ENCODE data around the gene NRAP.

NRAP gene

DNA sequence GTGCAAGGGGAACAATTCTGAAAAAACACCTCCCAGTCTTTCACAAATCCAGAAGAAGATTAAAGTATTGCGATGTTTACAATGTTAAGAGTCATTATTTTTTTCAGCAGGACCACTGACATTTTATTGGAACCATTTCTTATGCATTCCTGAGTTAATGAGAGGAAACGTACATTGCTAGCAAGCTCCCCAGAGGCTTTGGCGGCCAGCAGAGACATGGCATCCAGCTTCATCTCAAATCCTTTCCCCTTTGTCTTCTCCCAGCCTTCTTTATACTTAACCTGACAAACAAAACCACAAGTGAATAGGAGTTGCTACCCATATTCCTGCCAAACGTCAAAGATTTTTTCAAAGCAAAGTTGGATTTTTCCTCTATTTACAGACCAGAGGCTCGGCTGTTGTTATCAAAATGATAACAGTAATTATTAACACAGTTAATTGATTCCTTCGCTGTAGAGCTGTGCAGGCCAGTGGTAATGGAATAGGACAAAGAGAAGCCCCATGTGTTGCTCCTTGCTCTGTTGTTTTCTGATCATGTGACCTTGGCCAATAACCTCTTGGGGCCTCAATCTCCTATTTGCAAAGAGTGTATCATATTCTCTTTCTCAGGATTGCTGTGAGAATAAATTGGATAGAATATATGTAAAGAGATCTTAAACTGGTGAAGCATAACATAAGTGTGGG lies 32.0 kb downstream of the NRAP start:
- DNase-seq (ENCODE audit: low read depth): no peak

DNA sequence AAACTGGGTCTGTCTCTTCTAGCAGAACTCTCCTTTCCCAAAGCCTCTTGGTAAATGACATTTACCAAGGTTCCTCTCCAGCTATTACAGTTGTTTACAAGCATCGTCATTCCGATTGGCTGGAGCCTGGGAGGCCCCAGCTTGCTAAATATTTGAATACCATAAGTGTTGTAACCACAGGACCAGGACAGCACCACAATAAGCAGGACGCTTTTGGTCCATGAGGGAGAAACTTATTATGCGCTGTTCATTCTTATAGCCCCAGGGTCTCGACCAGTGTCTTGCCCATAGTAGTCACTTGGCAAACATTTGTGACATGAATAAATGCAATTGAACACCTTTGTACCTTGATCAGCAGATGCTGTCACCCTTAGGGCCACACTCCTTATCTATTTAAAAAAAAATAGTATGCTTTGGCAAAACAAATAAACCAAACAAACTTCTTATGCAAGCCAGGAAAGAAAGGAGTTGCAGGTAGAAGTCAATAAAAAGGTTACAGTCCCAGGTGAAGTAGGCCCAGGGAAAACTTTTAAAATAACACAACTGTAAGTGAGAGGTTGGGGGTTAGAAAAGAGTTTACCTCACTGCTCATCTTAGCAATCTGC lies 32.8 kb downstream of the NRAP start:
- DNase-seq (ENCODE audit: low read depth): no peak

DNA sequence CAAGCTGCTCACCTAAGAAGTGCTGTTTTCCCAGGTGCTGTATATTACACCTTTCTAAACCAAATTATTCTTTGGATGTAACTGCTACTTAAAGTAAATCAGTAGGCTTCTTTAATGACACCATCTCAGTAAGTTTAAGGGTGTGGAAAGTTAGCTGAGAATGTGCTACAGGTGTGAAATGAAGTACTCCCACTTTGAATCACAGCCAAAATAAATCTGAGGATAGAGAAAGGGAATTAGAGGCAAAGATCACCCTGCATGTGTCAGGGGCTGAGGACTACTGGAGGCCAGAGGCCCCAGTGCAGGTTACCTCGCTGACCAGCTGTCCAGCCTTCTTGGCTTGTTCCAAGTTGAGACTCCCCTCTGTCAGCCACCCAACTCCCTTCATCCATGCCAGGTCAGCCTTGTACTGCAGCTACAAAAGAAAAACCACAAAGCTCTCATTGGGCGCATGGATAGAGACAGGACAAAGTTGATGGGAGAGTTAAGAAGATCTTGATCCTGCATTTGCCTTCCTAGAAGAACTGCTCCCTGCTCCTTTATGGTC lies 35.2 kb downstream of the NRAP start:
- DNase-seq (ENCODE audit: low read depth): no peak

DNA sequence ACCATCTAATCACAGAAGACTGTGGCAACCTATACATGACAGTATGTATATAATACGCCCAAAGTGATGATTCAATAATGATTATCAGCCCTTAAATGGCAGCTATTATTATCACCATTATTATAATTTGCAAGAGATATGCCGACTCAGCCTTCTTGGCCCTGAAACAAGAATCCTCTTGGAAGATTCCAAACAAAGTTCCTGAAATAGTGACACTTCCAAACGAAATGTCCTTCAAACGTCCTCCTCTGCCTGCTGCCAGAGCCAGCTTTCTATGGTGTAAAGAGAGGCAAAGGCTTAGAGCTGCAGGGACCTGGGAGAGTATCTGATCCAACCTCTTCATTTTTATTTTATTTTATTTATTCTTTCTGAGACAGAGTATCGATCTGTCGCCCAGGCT lies 36.0 kb downstream of the NRAP start:
- DNase-seq (ENCODE audit: low read depth): no peak

DNA sequence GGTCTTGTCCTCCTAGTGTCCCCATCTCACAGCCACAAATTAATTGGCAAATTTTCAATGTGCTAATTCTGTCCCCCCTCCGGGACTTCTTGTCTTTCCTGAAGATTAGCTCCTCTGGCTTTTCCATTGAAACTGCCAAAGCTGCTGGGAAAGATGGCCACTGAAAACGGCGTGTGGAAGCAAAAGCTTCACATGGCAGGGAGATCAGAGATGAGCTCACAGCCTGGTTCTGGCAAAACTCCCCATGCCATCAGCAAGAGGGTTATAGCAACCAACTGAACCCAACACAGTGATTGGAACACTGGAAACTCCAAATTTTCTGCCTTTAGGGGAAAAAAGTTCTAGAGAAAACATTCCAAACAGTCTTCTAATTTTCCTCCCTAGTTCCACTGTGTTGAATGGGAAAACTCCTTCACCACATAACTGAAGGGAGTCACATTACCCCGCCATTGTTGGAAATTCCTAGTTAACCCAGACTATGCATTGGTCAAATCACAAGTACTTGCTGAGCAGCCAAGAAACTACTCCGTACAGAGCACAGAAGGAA lies 37.0 kb downstream of the NRAP start:
- no peak for DNase-seq (ENCODE audit: low read depth)

DNA sequence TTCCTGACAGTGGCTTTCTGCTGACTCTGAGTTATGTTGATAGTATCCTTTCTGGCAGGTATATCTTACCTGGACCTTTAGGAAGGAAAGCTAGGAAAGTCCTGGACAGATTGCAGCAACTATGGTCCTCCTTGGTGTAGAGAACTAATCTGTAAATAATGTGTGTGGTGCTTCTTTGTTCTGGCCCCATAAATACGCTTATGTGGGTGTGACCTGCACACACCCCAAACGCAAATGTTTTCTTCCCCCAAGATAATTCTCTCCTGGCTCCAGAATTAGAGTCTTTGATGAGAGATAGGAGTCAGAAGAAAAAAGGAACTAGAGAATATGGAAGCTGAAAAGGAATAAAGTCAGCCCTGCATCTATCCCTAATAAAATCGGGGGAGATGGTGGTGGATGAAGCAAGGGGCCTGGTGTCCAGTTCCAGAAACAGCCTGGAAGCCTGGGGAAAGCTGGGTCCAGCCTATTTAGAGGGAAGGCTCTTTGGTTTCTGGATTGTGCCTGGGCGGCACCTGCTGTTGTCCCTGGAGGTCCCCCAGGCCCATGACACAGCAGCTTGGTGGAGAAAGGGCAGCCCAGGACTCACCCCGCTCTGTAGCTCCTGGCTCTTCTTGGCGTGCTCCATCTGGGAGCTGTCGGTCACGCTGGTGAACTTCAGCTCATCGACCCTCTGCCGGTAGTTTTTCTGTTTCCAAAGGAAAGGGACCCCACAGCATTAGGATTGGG lies 38.2 kb downstream of the NRAP start:
- no peak for DNase-seq (ENCODE audit: low read depth)

DNA sequence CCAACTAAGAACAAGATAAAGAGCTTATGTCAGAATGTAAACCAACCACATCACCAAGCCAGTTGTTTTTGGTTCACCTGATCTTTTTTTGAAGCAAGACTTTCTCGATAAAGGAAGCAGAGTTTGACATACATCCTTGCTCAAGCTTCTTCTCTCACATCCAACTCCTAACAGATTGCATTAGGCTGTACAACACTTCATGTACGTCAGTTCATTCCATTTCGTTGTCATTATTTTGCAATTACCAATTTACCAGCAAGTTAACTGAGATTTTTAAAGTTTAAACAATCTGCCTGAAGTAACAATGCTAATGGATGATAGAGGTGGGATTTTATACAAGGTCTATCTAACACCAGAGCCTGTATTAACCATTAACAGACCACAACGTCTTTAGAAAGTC lies 41.0 kb downstream of the NRAP start:
- DNase-seq (ENCODE audit: low read depth): no peak

DNA sequence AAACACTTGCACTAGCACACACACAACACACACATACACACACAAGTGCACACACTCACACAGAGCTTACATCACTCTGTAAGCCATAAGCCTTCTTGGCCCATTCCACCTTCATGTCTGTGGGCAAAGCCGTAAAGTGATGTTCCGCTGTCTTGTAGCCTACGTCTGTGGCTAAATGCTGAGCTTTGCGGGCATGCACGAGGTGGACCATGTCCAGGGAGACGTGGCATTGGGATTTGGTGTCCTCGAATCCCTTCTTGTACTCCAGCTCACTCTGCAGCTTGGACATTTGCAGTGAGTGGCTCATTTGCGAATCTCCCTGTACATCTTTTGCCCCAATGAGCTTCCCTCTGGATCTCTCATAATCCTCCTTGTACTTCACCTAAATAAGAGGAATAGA lies 42.0 kb downstream of the NRAP start:
- no peak for DNase-seq (ENCODE audit: low read depth)

DNA sequence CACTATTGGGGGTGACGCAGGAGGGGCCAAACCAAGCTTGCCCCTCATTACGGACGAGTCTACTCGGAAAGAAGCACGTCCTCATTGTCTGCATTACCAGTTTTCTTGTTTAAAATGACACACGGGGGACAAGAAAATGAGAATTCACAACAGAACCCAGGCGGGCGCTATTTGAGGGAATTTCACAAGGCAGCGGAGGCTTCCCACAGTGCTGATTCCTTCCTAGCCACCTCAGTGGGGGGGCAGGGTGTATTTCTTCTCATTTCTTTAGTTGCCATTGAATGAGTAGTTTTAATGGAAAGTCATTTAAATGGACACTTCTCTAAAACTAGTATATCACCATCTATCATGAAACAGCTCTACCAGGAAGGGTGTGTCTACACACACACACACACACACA lies 42.9 kb downstream of the NRAP start:
- no peak for DNase-seq (ENCODE audit: low read depth)

DNA sequence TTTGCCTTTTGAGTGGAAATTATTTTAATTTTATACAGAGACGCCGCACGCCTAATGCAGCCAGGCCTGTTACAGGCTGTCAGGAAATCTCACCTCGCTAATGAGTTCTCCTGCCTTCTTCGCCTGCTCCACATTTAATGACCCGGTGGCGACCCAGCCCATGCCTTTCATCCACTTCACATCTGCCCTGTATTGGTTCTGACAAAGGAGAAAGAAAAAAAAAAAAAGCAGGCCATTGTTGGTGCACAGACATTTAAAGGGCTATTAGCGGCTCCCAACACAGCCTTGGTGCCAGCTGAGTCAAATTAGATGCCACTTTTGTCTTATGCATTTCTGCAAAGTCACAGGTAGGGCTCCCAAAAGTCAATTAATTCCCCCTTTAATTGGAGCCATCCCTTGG lies 43.3 kb downstream of the NRAP start:
- DNase-seq (ENCODE audit: low read depth): no peak

DNA sequence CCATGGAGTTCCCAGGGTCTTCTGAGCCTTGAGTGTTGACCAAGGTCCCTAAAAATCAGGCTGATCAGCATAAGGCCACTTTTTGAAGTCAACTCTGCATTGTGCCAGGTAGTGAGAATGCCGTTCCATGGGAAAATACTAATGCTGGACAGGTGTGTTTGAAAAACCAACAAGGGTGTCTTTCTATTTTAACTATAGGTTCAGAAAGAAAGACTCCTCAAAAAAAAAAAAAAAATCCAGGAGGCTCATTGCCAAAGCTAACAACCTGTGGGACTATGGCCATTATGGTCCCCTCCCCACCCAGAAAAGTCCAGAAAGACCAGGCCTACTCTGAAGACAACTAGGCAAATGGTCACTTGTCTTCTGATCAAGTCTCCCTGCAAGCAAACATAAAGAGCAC lies 44.4 kb downstream of the NRAP start:
- no peak for DNase-seq (ENCODE audit: low read depth)

DNA sequence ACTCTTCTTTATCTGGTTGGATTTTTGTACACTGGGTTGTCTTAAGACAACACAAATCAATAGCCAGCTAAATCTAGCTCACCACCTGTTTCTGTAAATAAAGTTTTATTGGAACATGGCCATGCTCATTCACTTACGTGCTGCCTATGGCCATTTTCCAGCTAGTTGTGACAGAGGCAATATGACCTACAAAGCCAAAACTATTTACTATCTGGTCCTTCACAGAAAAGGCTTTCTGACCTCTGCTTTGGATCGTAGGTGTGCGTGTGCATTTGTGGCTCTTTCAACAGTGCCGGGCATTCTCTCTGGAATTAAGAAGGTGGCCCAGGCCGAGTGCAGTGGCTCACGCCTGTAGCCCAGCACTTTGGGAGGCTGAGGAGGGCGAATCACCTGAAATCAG lies 45.5 kb downstream of the NRAP start:
- DNase-seq (ENCODE audit: low read depth): no peak

DNA sequence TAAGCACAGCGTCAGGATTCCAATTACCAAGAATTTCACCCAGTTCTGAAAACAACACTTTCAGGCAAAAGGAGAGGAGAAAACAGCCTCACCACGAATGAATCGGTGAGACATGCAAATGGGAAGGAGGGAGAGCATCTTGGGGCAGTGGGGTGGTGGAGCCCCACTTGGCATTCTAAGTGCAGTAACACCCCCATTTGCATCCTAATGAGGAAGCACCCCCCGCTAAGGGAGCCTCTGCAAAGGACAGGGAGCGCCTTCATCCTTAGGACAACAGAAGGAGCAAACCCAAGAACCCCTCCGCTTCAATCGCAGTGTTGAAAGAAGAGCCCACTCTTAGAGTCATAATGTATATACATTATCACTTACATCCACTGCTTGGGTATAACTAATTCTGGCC lies 46.8 kb downstream of the NRAP start:
- no peak for DNase-seq (ENCODE audit: low read depth)

DNA sequence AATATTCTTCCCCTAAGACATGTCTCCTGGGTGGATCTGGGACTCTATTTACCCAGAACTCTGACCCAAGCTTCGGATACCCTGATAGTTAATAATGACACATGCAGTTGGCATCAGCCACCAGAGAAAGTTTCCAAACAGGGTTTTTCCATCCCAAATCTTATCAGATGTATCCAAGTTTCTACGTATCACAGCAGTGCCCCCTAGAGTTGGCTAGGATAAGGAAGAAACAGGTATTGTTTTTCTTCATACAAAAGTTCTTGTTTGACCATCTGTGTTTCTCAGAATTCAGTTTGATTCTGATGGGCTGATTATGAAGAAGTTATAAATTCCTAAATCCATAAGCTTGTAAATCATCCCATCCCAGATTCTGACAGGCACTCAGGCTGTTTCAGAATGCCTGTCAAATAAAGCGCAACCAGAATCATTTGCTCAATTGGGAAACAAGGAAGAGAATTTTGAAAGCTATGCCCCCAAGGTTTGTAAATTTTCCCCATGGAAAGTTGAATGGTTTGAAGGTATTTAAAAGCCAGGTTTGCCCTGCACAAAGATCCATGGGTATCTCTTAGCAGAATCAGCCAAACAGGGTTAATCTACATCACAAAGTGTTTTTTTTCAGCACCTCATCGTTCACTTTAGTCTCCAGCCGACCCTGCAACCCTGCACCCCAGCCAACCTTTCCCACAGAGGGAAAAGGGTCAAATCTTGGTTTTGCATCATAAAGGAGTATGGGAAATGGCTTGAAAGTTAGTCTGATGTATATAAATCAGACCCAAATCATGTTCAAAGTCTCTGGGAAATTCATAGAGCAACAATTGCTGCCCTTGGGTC lies 47.4 kb downstream of the NRAP start:
- DNase-seq (ENCODE audit: low read depth): no peak

DNA sequence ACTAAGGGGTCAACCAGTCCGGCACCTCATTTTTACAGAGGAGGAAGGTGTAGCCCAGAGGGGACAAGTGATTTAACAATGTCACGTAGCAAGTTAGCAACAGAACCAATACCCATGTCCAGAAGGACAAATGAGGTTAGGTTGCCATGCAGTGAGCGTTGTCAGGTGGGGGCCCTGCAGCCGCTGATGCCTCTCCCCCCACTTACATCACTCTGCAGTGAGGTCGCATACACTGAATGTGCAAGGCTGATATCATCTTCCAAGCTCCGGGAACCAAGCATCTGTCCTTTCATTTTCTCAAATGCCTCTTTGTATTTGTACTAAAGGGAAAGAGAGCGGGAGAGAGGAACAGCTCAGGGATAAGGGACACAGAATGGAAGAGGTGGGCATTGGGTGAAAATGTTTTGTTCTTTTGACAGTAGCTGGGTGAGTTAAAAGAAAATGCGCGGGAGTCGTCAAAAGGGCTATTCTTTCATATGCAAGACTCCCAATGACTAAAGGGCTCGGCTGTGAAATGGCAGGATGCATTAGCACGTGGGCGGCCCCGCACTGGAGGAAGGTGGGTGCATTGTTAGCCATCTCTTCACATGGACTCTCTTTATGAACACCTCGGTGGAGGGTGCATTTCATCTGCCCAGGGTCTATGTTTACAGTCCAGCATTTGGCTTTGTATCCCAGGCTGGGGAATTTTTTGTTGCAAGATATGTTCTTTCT lies 49.7 kb downstream of the NRAP start:
- DNase-seq (ENCODE audit: low read depth): no peak

DNA sequence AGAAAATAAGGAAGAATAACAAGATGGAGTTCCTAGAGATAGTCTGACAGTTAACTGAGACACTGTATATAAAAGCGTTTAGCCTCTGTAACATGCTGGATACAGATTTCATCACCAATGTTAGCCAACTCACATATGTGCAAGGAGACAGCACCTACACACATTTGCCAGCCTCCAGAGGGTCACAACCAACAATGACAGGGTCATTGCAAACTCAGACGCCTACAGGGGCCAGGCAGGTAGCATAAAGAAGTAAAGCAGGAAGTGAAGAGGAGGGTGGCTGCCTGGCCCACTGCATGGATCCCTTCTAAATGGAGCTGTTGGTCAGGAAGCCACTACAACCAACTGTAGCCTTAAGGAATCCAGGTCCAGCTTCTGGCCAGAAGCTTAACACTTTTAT lies 50.4 kb downstream of the NRAP start:
- no peak for DNase-seq (ENCODE audit: low read depth)

DNA sequence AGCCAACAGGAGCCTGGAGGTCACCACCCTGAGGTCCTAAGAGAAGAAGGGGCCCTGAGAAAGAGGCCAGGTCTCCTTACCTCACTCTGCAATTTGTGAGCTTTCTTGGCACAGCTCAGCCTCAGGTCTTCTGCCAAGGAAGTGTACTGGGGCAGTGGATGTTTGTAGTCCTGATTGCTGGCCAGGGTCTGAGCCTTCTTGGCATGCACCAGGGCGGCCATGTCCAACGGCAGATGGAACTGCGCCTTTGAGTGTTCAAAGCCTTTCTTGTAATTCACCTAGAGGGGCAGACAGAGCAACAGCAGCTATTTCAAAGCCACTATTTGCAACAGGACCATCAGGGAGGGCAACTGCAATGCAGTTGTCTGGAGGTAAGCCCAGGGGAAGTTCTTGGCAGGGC lies 51.7 kb downstream of the NRAP start:
- DNase-seq (ENCODE audit: low read depth): no peak

DNA sequence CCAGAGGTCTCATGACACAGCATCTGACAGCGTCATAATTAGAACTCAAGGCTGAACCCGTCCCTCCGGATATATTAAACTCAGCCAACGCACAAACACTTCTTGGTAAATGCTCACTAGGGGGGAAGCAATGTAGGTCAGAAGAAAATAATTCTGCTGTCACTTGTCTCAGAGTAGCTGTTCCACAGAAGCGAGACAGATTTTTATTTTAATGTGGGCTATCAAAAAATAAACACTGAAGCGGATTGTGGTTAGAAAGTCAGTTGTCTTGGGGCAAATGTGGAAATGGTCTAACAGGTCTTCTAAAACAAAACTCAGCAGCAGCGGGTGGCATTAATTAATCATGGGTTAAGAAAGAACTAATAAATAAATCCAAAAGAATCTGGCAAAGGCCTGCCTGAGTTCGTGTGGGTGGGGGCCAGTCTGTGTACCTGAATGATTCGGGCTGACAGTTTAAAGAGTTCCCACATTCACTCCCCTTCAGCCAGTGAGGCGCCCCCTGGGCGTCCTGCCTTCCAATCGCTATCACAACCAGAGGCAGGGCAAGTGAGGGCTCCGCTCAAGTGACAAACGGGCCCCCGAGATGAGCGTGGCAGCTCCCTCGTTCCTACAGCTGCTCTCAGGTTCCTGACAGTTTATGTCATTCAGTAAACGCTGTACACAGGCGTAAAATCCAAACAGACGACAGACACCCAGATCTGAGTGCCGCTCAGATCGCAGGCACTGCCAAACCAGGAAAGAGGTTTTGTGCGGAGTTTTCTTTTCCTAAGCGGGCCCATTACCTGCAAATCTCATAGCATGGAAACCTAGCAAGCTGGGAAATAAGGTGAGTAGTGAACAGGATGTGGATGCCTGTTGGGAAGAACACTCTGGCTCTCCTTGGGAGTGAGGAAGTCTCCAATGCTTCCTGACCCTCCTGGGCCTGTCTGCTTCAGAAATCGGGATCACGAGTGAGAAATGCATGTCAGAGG lies 52.9 kb downstream of the NRAP start:
- no peak for DNase-seq (ENCODE audit: low read depth)

DNA sequence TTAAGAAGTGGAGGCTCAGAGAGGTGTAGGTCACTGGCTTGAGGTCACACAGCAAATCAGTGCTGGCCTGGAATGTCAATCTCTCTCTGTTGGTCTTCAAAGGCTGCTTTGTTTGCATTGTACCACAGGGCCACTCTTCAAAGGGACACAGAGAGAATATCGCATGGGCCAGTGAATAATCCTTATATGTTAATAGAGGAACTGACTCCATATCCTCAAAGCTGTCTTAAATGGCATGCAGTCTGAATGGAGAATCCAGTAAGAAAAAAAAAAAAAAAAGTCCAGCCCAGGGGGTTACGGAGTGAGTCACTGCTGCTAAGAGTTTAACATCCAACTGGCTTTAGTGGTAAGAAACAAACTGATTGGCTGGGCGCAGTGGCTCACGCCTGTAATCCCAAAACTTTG lies 54.1 kb downstream of the NRAP start:
- DNase-seq (ENCODE audit: low read depth): no peak

DNA sequence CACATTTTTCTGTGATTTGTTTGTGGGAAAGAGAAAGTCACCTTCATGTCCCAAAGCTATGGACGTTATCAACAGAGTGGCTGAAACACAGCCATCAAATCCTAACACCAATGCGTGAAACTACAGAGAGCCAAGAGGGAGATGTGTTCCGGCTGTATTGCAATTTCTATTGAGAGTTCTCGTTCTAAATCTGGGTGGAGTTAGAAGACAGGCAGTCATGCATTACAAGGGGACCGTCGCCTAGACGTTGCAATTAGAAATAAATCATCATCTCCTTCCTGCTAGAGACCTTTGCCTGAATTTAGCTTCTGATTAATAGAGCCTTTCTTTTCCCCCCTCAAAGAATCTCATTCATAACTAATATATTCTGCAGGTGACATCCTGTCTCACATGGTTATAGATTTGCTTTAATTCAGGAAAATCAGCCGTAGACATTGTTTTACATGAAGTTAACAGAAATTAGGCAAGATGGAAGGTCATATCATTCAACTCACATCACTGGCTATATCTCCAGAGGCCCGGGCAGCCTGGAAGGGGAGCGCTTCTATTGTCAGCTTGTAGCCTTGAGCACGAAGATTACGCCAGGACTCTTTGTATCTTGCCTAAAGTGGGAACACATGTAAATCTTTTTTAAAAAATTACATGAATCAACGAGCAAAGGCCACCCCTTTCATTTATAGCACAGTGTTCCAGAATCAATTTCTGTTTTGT lies 58.4 kb downstream of the NRAP start:
- DNase-seq (ENCODE audit: low read depth): no peak
